Embryonic facial prominence (tissue), 1 donor: ENCODE data around the gene TMEM213.

Experiments
- DNase-seq: peaks from one replicate; pipeline ENCODE4 v3.0.0-alpha.2; 2016; ENCODE audit errors: extremely low spot score

Gene TMEM213

DNA sequence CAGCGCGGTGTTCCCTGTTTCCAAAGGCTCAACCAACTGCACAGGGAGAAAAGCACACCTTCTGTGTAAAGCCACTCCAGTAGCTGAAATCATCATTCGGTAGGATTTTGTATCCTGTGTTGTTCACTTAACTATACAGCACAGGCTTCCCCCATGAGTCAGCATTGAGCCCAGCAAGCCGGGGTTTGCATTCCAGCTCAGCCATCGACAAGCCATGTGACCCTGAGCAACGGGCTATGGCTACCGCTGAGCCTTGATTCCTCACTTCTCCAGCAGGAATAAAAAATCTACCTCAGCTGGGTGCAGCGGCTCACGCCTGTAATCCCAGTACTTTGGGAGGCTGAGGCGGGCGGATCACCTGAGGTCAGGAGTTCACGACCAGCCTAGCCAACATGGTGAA lies 44.3 kb downstream of the TMEM213 start:
- DNase-seq: no peak

DNA sequence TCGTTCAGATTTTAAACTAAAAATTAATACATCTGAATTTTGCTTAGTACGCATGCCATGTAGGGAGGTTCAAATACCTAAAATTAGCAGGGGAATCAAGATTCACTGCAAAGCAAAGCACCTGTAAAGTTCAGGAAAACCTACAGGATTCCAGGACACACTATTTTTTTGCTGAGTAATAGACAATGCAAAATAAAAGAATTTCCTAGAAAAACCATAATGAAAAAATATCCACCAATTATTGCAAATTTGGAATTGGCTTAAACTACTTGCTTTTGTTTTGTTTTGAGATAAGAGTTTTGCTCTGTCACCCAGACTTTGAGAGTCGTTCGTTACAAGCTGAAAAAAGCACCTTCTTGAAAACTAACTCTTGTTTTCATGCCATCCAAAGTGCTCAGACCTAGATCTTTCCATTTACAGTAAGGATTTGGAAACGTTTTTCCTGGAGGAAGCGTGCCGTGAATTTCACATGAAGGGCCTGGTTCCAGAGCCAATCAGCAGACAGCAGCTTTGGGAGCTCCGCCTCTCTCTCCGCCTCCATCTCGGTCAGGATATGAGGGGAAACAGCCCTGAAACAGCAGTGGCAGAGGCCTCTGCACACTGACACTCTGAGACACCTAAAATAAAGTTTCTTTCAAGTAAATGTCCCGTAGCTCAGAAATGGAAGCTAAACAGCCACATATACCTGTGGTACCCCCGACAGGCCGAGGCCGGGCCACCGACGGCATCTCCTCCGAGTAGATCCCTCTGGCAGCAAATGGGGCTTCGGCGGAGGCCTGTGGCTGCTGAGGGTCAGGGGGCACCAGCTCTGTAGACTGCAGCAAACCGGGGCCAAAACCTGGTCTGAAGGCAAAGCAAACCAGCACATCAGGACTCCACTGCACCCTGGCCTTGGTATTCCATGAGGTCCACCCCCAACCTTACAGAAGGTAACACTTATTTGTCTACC lies 46.1 kb downstream of the TMEM213 start:
- no peak for DNase-seq

DNA sequence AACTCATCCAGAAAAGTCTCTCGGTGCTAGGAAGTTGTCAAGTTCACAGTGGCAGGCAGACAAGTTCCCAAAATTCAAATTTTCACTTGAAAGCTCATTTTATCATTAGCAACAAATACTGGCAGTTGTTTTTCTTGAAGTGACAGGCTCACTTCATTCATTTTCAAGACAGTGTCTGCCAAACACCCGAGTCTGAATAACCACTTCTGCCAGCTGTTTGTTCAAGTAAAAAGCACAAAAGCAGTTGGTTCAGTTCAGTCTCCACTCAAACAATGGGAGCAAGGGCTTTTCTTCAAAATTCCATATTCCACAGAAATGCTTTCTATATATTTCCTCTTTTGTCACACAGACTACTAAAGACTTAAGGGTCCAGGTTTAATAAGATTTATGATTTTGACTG lies 47.9 kb downstream of the TMEM213 start:
- no peak for DNase-seq

DNA sequence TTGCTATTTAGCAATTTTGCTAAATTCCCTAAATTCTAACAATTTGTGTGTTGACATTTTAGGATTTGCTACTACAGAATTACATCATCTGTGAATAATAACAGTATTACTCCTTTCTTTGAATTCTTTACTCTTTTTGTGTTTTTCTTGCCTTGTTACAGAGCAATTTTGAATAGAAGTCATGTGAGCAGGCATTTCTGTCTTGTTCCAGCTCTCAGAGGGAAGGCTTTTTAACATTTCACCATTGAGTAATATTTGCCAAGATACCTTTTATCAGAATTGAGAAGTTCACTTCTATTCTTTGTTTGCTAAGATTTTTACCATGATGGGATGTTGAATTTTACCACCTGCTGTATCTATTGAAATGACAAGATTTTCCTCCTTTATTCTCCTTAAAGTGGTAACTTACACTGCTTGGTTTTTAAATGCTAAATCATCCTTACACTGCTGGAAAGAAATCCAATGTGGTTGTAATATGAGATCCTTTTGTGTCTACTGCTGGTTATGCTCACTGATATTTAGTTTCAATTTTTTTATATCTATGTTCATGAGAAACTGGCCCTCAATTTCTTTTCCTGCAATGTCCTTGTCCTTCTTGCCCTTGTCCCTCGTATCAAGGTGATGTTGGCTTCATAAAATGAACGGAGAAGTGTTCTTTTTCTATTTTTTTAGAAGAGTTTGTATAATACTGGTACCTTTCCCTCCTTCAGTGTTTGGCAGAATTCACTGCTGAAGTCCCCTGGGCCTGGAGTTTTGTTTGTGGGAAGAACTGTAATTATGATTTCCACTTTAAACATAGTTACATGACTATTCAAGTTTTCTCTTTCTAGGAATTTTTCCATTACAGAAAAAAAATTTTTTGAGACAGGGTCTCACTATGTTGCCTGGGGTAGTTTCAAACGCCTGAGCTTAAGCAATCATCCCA lies 50.5 kb downstream of the TMEM213 start:
- no peak for DNase-seq

DNA sequence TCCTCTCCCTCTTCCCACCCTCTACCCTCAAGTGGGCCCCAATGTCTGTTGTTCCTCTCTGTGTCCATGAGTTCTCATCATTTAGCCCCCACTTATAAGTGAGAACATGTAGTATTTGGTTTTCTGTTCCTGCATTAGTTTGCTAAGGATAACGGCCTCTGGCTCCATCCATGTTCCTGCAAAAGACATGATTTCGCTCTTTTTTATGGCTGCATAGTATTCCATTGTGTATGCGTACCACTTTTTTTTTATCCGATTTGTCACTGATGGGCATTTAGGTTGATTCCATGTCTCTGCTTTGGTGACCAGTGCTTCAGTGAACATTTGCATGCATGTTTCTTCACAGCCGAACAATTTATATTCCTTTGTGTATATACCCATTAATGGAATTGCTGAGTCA lies 51.9 kb downstream of the TMEM213 start:
- DNase-seq: no peak

DNA sequence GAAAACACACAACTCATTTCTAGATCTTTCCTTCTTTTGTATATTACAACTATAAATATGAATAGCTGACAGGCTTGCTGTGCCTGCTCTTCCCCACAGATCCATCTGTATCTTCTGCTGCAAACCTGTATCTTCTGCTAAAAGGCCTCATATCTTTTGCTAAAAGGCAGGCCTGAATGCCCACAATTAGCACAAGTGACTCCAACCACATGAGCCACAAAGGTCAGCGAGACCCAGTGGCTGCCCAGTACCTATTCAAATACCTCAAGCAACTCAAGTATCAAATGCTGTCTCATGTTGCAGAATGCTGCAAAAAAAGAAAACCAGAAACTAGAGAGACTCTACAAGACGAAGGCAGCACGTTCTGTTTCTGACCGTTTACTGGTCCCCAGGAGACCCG lies 54.7 kb downstream of the TMEM213 start:
- DNase-seq: no peak

DNA sequence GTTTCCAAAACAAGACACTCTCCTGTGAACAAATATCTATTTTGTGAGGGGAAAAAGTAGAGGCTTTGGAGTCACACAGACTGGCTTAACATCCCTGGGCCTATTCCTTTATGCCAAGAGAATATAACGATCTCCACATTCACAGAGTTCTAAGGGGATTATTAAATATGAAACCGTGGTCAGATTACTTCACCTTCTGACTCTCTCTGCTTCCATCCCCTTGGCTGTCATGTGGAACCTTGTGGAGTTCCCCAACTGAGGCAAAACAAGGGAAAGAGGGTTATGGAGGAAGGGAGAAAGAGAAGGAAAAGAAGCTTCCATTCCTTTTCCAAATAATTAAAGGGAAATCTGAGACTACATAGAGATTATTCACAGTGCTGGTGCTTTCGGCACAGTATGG lies 55.7 kb downstream of the TMEM213 start:
- no peak for DNase-seq

DNA sequence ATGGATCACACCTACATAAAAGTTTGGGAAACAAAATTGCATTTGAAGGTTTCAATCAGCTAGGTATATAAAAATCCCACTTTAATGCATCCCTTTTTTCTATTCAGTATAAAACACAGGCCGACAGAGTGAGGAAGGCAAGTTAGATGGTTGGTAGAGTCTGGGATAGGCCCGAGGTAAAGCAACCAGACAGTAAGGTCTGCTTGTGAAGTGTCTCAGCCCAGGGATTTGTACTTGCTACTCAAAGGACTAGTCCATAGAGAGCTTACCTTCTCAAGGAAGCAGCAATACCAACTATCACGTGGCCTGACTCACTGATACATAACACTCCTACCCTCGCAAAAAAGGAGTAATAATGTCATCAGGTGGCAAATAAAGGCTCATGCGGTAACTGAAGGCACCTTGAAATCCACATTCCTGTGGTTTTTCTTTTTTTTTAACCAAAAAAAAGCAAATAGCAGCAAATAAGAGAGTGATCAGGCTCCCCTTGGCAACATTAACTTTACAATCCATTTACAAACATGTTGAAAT lies 56.4 kb downstream of the TMEM213 start:
- no peak for DNase-seq

DNA sequence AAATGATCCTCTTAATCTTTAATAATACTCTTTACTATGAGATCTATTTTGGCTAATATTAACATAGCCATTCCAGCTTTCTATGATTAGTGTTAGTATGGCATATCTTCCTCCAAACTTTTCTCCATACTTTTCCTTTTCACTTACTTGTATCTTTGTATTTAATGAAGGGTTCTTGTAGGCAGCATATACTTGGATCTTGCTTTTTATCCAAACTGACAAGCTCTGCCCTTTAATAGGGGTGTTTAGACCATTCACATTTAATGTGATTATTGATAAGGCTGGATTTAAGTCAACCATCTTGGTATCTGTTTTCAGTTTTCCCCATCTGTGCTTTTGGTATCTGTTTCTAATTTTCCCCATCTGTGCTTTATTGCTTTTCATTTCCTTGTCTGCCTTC lies 59.9 kb downstream of the TMEM213 start:
- DNase-seq: no peak

DNA sequence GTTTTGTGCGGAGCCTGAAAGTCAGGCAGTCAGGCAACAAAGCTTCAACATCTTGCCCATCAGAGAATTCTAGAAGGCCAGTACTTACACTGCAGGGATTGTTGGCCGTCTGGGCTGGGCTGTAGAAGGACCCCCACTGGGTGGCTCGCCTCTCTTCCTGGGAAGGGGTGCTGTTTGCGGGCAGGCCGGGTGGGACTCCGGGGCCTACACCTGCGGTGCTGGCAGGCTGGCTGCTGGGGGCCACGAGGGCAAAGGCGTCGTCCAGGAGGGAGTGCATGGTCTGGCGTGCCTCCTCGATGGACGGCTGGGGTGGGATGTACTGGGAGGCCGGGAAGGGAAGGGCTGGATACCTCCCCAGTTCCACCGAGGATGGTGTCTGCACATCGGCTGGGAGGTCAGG lies 63.3 kb downstream of the TMEM213 start:
- no peak for DNase-seq

DNA sequence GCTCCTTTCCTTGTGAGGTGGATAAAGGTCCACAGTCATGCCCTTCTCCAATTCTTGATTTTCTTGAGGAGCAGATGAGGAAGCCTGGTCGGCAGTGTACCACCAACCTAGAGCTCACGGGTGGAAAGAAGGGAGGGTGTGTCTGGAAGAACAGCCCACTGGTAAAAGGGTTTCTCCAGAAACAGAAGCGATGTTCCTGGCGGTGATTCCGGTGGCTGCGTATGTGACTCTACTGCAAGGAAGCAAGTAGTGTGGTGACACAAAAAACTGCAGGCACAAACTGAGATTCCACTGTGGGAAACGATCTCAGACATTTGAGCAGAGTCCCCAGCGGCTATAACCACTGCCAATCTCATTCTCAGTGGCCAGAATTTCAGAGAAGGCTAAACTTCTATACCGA lies 66.1 kb downstream of the TMEM213 start:
- DNase-seq: no peak

DNA sequence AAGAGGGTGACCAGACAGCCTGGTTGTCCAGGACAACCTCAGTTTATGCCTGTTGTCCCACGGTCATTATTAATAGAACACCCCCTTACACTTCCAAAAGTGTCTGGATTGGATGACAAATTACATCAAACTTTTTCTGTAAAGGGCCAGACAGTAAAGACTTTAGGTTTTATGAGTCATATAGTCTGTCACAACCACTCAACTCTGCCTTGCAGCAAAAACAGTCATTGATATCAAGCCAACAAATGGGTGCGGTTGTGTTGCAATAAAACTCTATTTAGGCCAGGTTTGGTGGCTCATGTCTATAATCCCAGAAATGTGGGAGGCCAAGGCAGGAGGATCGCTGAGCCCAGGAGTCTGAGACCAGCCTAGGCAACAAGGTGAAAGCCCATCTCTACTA lies 66.9 kb downstream of the TMEM213 start:
- DNase-seq: no peak

DNA sequence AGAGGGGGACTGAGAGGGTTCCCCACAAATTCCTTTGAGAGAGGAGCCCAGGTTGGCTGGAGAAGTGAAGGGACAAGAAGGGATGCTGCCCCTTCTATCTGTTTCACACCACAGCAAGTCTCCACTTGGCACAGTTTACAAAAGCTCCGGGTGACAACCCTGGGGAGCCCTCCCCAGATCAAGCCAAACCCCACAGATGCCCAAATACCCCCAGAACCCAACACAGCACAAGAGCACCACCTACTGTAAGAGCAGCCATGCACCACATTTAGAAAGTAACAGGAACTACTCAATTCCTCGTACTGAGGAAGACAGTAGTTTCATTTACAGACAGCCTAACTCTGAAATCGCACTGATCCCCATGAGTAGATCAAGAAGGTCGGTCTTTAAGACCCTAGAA lies 68.0 kb downstream of the TMEM213 start:
- no peak for DNase-seq

DNA sequence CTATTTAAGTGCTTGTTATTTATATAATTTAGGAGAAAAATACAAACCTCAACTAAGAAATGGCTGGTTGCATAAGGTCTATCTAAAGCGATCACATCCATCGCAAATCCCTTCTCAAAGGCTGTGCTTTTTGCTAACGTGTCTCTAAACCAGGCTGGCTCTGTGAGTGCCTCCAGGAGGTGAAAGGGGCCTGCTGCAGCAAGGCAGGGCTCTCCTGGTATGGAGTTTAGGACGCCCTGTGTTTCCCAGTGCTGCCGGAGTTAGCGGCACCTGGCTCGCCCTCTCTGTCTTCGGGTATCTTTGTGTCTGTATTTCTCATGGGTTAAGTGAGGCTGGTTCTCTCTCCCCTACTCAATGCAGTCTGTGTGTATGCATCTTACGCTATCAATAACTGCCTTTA lies 68.6 kb downstream of the TMEM213 start:
- no peak for DNase-seq

DNA sequence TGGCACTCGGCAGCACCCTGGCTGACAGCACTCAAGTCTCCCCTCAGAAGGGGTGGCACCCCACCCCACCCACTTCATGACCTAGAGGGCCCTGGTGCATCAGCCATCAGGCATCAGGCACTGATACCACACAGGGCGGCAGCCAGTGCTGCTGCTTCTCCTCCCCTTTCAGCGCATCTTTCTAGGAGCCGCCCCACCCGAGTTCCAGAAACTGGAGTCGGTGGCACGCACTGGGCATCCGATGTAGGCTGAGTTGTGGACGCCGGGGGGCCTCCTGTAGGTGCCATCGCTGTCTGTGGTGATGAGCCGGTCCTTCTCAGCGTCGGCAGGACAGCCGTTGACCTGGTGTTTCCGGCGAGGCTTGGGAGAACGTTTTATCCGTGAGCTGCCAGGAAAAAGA lies 70.0 kb downstream of the TMEM213 start:
- DNase-seq: no peak

DNA sequence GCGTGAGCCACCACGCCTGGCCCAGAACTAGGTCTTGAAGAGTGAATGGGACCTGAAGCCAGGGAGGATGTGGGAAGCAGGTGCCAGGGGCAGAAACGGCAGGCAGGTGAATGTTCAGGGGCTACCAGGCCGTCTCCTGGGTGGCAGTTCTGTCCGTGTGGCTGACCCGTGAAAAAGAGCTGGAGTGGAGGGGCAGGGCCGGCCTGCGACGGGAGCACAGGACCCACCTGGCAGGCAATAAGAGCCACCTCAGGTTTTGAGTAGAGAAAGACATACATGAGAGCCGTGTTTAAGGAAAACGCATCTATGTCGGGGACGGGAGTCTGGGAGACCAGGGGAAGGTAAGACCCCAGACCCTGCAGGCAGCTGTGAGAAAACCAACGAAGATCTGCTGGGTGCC lies 70.9 kb downstream of the TMEM213 start:
- no peak for DNase-seq

DNA sequence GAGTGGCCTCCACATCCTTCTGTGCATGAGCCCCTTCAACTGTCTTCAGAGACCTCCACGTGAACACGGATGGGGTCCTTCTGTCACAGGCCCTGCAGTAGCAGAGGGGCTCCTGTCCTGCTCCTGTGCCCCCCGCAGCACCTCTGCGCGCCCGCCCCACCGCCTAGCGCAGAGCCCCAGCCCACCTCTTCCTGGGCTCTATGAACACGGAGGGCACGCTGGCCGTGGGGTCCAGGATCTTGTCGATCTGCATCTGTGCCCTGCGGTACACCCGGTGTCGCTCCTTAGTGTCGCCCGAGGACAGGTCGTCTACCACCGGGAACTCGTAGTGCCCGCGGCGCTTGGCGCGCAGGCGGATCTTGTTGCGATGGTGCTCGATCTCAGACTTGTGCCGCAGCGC lies 71.6 kb downstream of the TMEM213 start:
- no peak for DNase-seq

DNA sequence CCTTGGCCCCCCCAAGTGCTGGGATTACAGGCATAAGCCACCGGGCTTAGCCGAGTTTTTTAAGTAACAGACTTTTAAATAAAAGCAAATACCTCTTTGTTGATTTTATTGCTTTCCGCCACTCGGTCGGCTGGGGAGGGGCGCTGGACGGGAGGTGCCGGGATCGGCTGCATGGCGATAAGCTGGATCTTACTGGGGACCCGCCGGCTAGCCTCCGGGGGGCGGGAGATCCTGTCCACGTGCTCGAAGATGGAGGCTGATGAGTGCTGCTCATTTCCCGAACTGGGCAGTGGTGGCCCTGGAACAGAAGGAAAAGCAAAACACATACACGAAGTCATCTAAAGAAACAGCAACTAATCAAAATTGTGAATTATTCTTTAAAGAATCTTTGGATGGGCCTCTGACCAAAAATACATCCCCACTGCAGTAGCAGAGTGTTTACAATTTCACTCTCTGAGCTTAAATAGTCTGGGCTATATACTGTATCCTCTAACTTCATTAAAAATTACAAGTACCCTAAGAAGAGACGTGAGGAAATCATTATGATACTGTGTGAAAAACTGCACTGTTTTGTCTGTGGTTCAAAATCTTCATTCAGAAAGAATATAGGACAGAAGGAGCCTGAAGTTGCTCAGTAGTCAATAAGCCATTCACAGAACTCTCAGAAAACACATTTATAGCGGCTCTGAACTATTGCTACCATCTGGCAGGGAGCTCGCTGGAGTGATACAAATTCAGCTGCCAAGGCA lies 73.4 kb downstream of the TMEM213 start:
- no peak for DNase-seq

DNA sequence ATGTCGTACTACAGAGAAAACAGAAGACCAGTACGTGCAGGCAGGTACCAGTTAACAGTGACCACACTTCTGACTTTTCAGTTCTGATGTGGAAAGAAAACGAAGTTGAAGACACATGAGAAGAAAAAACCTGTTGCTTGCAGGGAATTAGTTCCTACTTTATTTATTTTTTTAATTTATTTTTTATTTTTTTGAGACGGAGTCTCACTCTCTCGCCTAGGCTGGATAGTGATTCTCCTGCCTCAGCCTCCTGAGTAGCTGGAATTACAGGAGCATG lies 74.0 kb downstream of the TMEM213 start:
- no peak for DNase-seq

DNA sequence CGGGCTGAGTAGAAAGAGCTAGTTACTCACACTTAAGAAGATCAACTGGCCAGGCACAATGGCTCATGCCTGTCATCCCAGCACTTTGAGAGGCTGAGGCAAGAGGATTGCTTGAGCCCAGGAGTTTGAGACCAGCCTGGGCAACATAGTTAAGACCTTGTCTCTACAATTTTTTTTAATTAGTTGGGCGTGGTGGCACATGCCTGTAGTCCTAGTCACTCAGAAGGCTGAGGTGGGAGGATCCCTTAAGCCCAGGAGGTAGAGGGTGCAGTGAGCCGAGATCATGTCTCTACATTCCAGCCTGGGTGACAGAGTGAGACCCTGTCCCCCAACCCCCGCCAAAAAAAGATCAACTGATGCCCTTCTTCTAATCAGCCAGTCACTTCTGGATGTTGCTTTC lies 74.8 kb downstream of the TMEM213 start:
- no peak for DNase-seq

DNA sequence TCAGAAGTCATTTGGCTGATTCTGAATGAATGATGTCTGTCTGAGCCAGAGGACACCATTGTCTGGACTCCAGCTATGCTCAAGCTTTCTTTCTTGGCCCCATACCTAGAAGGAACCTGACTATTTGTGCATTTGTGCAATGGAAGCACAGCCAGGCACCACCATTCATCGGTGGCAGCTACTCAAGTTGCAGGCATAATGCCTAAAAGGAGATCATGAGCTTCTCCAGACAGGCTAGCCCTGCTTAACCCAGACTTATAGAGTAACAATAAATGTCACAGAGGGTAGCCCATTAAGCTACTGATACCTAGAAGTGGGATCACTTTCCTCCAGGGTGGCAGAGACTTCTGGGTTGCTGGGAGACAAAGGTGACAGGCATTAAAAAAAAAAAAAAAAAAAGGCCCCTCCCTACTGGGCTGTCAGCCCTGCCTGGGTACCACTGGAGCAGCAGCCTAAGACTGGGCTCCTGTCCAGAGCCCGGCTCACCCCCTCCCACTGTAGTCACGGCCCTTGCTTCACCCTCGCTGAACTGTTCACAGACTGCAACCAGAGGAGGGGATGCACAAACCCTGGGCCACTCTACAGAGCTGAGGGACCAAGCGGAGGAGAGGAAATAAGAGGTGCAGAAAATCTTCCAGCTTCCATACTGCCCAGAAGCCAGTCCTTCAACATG lies 75.6 kb downstream of the TMEM213 start:
- DNase-seq: no peak

DNA sequence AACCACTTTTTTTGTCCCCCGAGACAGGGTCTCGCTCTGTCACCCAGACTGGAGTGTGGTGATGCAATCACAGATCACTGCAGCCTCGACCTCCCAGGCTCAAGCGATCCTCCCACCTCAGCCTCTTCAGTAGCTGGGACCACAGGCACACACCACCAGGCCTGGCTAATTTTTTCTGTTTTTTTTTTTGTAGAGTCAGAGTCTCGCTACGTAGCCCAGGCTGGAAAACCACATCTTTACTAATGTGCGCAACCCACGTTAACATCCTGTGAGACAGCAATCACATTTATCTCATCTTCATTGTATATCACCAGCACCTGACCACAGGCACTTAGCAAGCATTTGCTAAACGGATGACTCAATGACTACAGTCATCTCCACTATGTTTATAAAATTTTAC lies 78.0 kb downstream of the TMEM213 start:
- DNase-seq: no peak
